ENCODE data around the gene CCNK.

Gene CCNK

GRCh38 chr14:99519931-99520421, 38.8 kb downstream of the CCNK start:
- DNase-seq (ENCODE audit: low read depth in 2 of 2): no peak

- DNase-seq (ENCODE audit: low read depth in 2 of 2): no peak
These were observed 39.4 kb downstream of the CCNK start for GRCh38 chr14:99520571-99521081.

DNA sequence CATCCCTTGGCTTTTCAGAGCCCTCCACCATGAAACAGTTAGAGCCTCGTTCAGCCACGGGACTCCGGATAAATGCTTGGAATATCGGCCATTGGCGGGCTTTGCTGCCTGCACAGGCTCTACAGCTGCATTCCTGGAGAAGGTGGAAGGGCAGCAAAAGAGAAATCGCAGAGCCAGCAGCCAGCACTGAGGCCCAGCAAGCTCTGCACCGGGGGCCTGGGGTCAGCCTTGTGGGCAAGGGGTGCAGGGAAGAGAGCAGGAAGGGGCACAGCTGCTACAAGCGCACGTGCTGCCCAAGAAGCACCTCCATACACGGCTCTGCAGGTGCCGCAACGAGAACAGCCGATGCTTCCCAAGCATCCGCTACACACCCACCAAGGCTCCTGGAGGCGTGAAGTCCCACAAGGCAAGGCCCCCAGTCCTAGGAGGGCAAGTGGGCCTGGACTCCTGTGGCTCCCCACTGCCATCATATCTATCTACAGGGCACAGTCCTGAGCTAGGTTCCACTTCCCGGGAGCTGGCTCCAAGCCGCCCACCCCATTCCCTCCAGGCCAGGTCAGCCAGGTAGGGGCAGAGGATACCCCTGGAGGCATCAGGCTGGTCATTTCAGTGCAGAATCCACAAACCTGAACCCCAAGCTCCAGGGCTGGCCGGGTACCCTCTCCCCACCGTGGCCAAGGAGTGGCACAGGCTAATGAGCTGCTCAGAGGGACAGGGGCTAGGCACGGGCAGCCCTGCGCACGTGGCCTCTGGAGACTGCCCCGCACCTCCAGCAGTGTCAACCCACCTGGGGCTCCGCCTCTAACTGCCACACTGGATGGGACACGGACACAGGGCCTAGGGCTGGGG, 40.2 kb downstream of the CCNK start:
- DNase-seq (ENCODE audit: low read depth in 2 of 2): no peak

- DNase-seq (ENCODE audit: low read depth in 2 of 2): no peak
These were observed 40.8 kb downstream of the CCNK start for GRCh38 chr14:99522025-99522401.

DNA sequence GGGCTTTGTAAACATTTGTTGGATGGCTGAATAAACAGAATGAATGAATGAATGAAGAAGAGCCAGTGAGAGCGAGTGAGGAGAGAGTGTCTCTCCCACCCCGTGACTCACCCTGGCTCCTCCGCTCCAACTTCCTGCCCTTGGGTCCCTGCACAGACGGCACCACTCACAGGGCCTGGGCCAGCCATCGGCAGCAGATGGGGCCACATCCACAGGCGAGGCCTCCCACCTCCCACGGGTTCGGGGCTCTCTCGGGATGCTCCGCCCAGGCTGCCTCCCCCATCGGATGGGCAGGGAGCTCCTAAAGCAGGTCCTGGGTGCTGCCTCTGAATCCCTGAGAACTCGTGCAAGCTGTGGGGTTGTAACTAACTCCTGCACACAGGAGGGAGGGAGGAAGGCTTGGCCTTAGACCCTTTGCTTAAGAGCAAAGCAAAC, 41.3 kb downstream of the CCNK start:
- DNase-seq (ENCODE audit: low read depth in 2 of 2): no peak

DNA sequence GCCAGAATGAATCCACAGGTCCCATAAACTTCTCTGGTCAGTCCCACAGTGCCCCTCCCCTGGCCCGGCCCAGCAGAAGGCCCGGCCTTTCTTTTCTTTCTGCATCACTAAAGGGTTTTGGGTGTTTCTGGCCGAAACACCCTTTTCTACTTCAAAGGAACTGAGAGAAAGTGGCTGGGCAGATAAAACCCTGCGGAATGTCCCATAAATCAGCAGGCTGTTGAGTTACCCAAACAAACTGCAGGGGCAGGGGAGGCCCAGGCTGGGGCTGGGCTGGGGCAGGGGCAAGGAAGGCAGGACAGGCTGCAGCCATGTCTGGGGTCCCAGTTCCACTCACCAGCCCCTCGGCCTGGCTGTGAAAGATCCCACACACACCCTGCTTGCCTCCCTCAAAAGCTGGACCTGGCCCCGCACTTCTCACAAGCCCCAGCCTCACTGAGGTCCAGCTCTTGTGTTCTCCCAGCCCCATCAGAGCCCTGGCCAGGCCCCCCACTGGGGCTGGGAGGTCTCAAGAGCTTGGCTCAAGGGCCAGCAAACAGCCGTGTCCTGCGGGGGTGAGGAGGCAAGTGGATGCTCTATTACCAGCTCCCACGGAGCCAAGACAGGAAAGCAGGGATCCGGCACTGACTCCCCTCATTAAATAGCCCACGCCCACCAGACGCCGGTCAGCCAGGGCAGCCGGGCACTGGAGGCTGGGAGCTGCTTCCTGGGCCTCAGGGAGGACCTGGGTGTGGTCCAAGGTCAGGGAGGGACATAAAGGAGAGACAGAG, 41.9 kb downstream of the CCNK start:
- DNase-seq (ENCODE audit: low read depth in 2 of 2): no peak

DNA sequence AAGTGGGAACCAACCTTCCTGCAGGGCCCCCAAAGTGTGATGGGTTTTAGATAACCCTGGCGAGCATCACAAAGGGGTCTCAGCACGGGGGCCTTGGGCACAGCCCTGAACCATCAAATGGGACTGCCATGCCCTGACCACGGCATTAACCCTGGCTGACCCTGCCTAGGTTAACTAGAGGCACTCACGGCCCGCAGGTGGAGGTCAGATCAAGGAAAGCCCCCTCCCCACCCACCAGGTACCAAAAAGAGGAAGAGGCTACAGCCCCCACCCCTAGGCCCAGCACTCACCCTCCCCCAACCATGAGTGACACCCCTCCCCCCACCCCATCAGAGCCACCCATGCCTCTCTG, 42.5 kb downstream of the CCNK start:
- no peak for DNase-seq (ENCODE audit: low read depth in 2 of 2)

DNA sequence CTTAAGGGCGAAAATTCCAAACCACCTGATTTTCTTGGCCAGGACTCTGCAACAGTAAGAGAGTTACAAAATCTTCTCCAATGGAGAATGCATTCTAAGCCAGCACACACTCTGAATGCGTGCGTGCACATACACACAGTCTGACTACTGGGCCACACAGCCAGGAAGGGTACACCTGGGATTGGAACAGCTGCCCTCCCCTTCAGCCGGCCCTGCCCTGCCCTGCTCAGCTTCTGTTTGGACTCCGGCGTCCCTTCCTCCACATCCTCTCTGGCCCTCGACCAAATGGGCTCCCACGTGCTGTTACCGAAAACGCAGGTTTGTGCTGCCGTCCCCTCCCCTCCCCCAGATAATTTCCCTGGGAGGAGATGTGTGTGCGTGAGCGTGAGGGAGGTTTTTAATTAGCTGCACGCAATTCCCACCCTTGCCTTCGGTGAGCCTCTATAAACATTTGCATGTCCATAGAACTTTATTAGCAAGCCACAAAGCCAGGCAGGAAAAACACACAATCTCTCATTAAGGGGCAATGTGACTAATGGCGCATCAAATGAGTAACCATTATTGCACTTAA, 43.0 kb downstream of the CCNK start:
- DNase-seq (ENCODE audit: low read depth in 2 of 2): no peak

GRCh38 chr14:99524804-99525698, 43.8 kb downstream of the CCNK start:
- no peak for DNase-seq (ENCODE audit: low read depth in 2 of 2)

DNA sequence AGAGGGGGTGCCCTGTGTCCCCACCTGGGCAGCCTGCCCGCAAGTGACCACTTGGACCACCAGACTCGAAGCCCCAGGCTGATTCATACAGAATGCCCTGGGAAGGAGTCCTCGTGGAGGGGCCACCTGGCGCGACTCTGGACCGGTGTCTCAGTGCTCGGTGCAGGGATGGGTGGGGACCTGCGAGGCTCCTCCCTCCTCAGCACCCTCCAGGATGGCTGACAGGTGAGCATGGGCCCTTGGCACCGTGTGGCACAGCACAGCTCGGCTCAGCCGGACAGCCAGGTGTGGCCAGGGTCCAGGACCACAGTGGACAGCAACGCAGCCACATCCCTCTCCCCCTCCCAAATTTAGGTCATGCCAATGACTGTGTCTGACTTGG, 44.5 kb downstream of the CCNK start:
- DNase-seq (ENCODE audit: low read depth in 2 of 2): no peak

DNA sequence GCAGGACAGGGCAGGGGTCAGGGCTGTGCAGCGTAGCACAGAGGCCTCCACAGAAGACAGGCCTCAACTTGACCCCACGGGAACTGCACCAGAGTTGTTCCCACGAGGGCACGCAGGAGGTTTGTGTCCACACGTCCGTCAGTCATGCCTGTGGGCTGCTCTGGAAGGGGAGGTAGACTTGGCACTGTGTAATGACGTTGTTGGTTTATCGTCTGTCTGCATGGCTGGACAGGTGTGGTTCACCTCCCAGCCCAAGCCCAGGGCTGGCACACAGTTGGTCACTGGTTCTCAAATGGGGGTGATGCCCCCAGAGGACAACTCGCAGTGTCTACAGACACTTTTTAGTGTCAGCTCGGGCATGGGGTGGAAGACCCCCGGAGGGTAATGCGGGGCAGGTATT, 45.8 kb downstream of the CCNK start:
- DNase-seq (ENCODE audit: low read depth in 2 of 2): no peak

DNA sequence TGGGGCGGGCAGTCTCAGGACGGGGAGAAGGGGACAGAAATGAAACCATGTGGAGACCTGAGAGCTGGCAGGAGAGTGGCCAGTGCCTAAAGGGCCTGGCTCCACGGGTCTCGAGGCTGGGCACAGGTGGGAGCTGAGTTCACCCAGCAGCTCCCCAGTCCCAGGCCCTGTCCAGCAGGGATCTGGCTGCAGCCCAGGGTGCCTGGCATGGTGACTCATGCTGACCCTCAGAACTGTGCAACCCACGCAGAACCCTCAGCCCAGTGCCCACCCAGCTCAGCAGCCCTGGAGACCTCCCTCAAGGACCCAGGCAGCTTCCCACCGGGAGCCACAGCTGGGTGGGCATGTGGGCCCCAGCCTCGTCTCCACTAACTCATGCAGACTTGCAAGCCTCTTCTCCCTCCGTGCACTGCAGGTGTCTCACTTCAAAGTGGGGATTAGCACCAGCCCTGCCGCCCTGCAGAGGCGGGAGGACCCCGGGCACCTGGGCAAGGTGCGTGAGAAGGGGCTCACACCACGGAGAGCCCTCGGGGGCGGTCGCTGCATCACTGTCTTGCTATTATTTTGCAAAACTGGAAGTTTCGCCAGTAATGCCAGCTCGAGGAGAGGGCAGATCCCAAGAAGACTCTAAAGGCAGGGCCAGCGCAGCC, 46.3 kb downstream of the CCNK start:
- DNase-seq (ENCODE audit: low read depth in 2 of 2): no peak

DNA sequence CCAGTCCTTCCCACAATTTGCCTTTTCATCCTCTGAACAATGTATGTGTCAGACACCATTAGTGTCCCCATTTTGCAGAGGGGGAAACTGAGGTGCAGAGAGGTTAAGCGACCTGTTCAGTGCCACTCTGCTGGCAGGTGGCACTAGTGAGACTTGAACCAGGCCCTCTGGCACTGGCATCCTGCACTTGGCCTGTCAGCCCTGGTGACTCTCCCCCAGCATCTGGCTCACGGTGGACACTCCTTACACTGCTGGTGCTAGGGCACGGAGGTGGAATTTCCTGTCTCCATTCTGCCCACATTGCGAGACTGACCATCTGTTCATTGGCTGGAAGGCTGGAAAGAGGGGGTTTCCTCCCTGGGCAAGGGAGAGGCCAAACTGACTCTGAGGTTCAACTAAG, 48.7 kb downstream of the CCNK start:
- DNase-seq (ENCODE audit: low read depth in 2 of 2): no peak

GRCh38 chr14:99530407-99531155, 49.4 kb downstream of the CCNK start:
- DNase-seq (ENCODE audit: low read depth in 2 of 2): no peak

DNA sequence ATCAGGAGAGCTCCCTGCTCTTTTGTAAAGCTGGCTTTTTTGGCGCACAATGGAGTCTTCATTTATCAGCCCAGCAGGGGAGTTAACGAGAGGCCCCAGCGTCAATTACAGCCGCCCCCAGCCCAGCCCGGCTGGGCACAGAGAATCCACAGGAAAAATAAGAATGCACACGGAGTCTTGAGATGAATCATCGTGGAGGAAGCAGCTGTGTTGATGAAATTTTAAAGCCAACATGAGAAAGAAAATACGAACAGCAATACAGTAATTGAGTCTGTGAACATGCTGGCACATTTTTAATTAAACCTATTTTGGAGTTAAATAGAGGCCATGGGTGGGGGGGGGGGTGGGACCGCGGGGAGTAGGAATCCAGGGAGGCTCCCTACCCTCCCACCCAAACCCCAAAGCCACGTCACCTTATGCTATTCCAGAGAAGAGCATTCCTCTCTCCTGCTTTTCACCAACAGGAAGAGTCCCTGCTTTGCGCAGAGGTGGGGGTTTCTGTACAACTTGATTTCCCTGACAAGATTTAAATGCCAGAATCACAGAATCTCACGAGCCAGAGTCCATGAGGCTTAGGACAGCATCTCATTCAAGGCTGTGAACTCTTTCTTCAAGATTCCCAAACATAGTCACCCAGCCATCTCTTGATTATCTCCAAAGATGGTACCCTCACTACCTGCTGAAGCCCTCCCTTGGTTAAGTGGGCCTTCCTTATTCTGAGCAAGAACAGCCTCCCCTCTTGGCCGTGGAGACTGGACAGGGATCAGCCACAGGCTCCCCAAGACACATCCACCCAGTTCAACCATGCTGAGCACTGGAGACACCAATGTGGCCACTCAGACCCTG, 50.3 kb downstream of the CCNK start:
- DNase-seq (ENCODE audit: low read depth in 2 of 2): no peak

GRCh38 chr14:99532310-99532709, 51.1 kb downstream of the CCNK start:
- no peak for DNase-seq (ENCODE audit: low read depth in 2 of 2)

DNA sequence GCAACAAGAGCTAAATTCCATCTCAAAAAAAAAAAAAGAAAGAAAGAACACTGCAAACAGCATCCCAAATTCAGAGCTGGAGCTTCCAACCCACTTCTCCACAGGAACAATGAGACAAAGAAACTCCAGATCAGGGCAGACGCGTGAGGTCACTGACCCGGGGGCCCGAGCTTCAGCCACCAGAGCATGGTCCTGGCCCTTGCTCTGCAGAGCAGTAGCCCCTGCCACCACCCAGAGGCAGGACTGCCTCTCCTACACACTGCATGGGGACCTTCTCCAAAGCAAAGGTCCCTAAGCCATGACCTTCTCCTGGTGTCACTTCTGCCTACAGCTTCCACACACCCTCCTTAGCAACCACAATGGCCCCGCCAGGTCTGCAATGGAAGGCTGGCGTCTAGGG, 53.1 kb downstream of the CCNK start:
- DNase-seq (ENCODE audit: low read depth in 2 of 2): no peak

- DNase-seq (ENCODE audit: low read depth in 2 of 2): no peak
These were observed 53.7 kb downstream of the CCNK start for GRCh38 chr14:99534863-99535262.

DNA sequence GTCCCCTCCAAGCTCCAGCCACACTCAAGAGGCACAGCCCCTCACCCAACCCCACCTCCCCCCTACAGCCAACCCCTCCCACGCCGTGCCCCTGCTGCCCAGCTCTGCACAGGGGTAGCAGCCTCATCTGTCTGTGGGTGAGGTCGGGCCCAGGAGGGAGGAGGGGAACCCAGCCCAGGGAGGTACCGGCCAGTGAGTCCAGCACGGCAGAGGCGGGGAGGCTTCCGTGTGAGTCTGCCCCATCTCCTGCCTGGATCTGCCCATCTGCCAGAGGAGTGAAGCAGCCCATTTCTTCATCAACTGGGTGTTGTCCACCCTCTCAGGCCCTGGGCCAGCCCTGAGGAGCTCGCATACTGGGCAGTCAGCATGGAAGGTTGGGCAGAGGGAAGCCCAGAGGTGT, 54.2 kb downstream of the CCNK start:
- no peak for DNase-seq (ENCODE audit: low read depth in 2 of 2)

Data from stimulated activated CD4-positive, alpha-beta T cell treated with anti-CD3 and anti-CD28 coated beads, Interleukin-15, amount 100 ng/mL, for 48 hours (primary cell).